Measurements from ENCODE around the gene TOR4A. TPM values are rescaled to one million over a fixed set of nuclear protein-coding genes. Genes with fewer than 3 reads are reported as not detected.

TOR4A gene
- total and polyA plus RNA-seq, 10 of the 15 experiments (the other 5 are each of a cell fraction or from before 2014, with no cell fraction given), result 2.0 to 19.9 (median 3.7) TPM

DNA sequence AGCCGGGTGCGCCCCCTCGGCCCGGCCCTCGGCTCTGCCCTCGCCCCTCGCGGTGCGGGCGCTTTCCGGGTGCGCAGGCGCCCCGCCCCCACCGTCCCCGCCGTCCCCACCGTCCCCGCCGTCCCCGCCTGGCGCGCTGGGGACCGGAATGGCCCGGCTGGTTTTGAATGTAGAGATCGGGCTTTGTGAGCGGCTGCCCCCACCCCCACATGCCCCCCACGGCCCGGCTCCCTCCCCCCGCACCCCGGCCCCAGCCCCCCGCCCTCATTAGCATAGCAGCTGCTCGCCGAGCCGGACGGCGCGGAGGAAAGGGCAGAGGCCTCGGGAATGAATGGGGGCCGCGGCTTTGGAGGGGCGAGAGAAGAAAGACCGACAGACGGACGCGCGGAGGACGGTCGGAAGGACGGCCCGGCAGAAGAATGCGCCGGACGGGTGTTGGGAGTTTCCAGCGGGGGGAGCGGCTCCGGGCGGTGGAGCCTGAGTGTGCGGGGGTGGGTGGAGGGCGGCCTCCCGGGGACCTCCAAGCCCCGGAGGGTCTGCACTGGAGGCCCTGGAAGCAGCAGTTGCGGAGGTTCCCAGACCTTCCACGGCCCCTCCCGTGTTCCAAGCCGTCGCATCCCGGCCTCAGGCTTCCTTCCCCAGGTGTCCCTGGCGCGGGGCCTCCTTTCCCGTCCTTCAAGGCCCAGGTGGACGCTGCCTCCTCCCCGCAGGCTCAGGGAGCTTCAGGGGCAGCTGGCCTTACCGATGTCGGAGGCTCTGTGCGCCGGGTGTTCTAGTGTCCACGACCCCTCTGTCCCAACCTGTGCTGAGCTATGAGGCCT lies 18.5 kb downstream of the TOR4A start:
- peak overlapping the region; percentile 68; the same call in 1 of the 2 replicates for H3K4me2 ChIP-seq (ENCODE audit: control insufficient read depth, insufficient read depth)

More for the DNA sequence above, 18.5 kb downstream of the TOR4A start:
- H3K36me3 ChIP-seq (ENCODE audit: control insufficient read depth in 2 of 2, insufficient read depth in 2 of 2, low read length in 1 of 2), result no peaks in the 10 kb centered on the region
- POLR2A ChIA-PET, result interaction anchor here (0.6 kb wide), 2 partner anchors 122 to 199 kb away, joined by 3 to 7 read pairs; no protein-coding TSS in a partner anchor
- no peaks in the 10 kb centered on the region for H4K20me1 ChIP-seq (ENCODE audit: control insufficient read depth, insufficient read depth)
- RAD21 ChIA-PET (ENCODE audit: unreplicated experiment), result no interaction called here
- no TSS peak for BruUV-seq (replicated peaks)
- peaks cover 2% of the 10 kb centered on the region; the same call in 2 of the 3 replicates for H3K9me3 ChIP-seq (replicated peaks; ENCODE audit: control insufficient read depth, insufficient read depth, low read length)
- no peak overlapping the region for H3K27ac ChIP-seq (ENCODE audit: control insufficient read depth, insufficient read depth)
- peak overlapping the region; percentile 8; the same call in 1 of the 2 replicates for H2AFZ ChIP-seq (ENCODE audit: control insufficient read depth, low read depth, low read length)
- FAIRE-seq (no peak), DNase-seq (ENCODE audit: low read depth, low spot score) (no peak), ATAC-seq (no peak)
- WGBS (ENCODE audit: insufficient coverage, insufficient replicate concordance, low lambda C conversion rate, missing lambda C conversion rate), result 43% methylated on average over 23 of the region's 78 CpGs
- no peaks in the 10 kb centered on the region; a peak in 1 of 4 replicates for H3K27me3 ChIP-seq (replicated peaks in 1 of 2; ENCODE audit: control insufficient read depth in 2 of 2, insufficient read depth in 2 of 2, low read length in 1 of 2)
- no peak overlapping the region for H3K9ac ChIP-seq (ENCODE audit: control insufficient read depth, insufficient read depth, low read length)
- CTCF ChIA-PET, result interaction anchor here (1.1 kb wide), 1 partner anchor 9 kb away, joined by 3 read pairs; no protein-coding TSS in a partner anchor
- SMC1A ChIA-PET (ENCODE audit: uncharacterized antibody, unreplicated experiment), result interaction anchor here (1.1 kb wide), 2 partner anchors 9 to 149 kb away, joined by 3 read pairs; no protein-coding TSS in a partner anchor
- TF ChIP-seq NFXL1 (IDR thresholded peaks at IDR 0.05; ENCODE audit: borderline replicate concordance) (no peak), TCF12 (IDR thresholded peaks at IDR 0.05; ENCODE audit: low read depth, low read length) (no peak), SIX5 (IDR thresholded peaks at IDR 0.05; ENCODE audit: low read depth, low read length, severe bottlenecking) (no peak), IKZF1 (conservative IDR thresholded peaks at IDR 0.05) (peak; percentile 35; the same call in 1 of the 2 replicates), EGR1 (IDR thresholded peaks at IDR 0.05; ENCODE audit: borderline replicate concordance in 1 of 2, low read depth in 2 of 2, low read length in 2 of 2) (peak in 1 of 2 experiments; percentile 39; a peak in 1 of 3 replicates), MEF2B (IDR thresholded peaks at IDR 0.05; ENCODE audit: partially characterized antibody, poor library complexity, severe bottlenecking) (no peak)
- TF ChIP-seq, protein P1, sequence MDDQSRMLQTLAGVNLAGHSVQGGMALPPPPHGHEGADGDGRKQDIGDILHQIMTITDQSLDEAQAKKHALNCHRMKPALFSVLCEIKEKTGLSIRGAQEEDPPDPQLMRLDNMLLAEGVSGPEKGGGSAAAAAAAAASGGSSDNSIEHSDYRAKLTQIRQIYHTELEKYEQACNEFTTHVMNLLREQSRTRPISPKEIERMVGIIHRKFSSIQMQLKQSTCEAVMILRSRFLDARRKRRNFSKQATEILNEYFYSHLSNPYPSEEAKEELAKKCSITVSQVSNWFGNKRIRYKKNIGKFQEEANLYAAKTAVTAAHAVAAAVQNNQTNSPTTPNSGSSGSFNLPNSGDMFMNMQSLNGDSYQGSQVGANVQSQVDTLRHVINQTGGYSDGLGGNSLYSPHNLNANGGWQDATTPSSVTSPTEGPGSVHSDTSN (IDR thresholded peaks at IDR 0.05; ENCODE audit: insufficient replicate concordance, low read depth, low read length), result no peak
- H3K4me3 ChIP-seq, result no peak overlapping the region
- intact Hi-C loops (cut with micrococcal nuclease; ENCODE audit: unreplicated experiment) (loop anchor here (2.0 to 10.0 kb wide), 2 partner anchors 149 to 229 kb away; no protein-coding TSS in a partner anchor), in situ Hi-C loops (cut with MboI) (no loop called here)
- peaks cover 15% of the 10 kb centered on the region for H3K4me1 ChIP-seq (ENCODE audit: control insufficient read depth, insufficient read depth, low read length)
- H3K79me2 ChIP-seq (ENCODE audit: control insufficient read depth, insufficient read depth, low read length), result no peaks in the 10 kb centered on the region; the same call in 1 of the 2 replicates

Data from GM12878 (cell line).